Measurements from ENCODE around the gene PUS7L. TPM values are rescaled to one million over a fixed set of nuclear protein-coding genes. Genes with fewer than 3 reads are reported as not detected.

PUS7L gene
- total and polyA plus RNA-seq, 2 donors (not counting 1 experiment from before 2014, with no cell fraction given) = 2.6 to 23.5 TPM

DNA sequence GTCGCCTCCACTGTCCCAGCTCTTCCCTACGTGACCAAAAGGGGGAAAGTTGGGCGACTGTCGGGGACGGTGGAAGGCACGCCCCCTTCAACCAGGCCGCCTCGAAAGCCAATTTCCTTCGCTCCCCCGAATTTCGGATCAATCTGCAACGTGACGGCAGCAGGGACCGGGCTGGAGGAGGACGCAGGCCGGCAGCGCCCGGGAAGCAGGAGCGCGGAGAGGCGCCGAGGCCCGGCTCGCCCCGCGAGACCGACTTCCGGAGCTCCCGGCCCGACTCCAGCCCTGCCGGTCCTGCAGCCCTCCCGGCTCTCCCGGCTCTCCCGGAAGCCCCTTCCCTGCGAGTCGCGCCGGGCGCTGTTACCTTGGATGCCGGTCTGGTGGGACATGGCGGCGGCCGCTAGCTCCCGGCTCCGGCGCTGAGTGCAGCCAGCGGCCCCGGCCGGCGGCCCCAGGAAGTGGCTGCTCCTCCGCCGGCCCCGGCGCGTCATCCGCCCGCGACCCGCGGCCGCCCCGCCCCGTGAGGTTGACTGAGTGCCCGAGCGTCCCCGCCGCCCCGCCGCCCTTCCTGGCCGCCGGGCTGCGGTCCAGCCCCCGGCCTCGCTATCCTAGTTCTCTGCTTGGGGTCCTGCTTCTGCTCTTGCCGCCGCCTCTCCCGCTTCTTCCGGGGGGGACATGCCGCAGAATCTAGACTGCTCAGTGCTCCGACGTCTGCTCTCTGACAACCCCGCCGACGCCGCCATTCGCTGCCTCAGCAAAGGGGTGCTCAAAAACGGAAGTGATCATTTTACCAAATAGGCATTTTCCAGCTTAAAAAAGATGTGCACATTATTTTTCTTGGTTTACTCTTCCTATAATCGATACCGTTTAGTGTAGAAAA lies 47.5 kb upstream of the PUS7L start, which contains the start of gene TWF1:
TSS of gene TWF1 (minus strand) at position 458 of the 877 bp plus-strand sequence. CDS start at position 386, 72 bp downstream.
- under 1% methylated on average over 86 of the region's 89 CpGs for WGBS (ENCODE audit: insufficient coverage)
- Histone ChIP-seq H3K4me2 (replicated peaks; ENCODE audit: low read depth, low read length, poor library complexity, severe bottlenecking) (peak within 1 kb of the TSS; percentile 85), H4K20me1 (ENCODE audit: control insufficient read depth, insufficient read depth, low read length, poor library complexity, severe bottlenecking) (peaks cover 7% of the 10 kb centered on the region), H3K27ac (ENCODE audit: low read length in 2 of 2) (peak within 1 kb of the TSS; percentile 87 to 96), H3K9ac (ENCODE audit: low read length) (peak within 1 kb of the TSS; percentile 97), H3K9me3 (ENCODE audit: control extremely low read depth in 1 of 3, control insufficient read depth in 2 of 3, insufficient read depth in 1 of 3, low read length in 2 of 3) (no peaks in the 10 kb centered on the region), H3K79me2 (ENCODE audit: control insufficient read depth, insufficient read depth, low read length) (peaks cover 40% of the 10 kb centered on the region), H3K4me1 (ENCODE audit: control insufficient read depth in 2 of 2, insufficient read depth in 2 of 2, low read length in 2 of 2) (peaks cover 11 to 28% of the 10 kb centered on the region in 2 donors), H3K27me3 (replicated peaks in 1 of 4; ENCODE audit: control extremely low read depth in 1 of 4, control insufficient read depth in 3 of 4, insufficient read depth in 4 of 4, low read length in 3 of 4) (no peaks in the 10 kb centered on the region), H3K4me3 (ENCODE audit: control extremely low read depth in 1 of 5, extremely low read depth in 1 of 5, insufficient read depth in 1 of 5, low read depth in 2 of 5, low read length in 4 of 5) (peak within 1 kb of the TSS; percentile 78 to 94 (median 85)), H3K36me3 (replicated peaks in 1 of 2; ENCODE audit: control extremely low read depth in 1 of 2, control insufficient read depth in 1 of 2, extremely low read depth in 1 of 2, insufficient read depth in 2 of 2, low read length in 1 of 2) (peaks cover 4 to 17% of the 10 kb centered on the region in 2 experiments), H2AFZ (ENCODE audit: insufficient read depth, low read depth, low read length, poor library complexity, severe bottlenecking) (peak within 1 kb of the TSS; percentile 92)
- CTCF ChIA-PET = interaction anchor here (0.9 to 2.9 kb wide), 8 partner anchors 9 to 76 kb away, joined by 3 to 14 read pairs (median 4); partner anchors contain the start of gene TMEM117
- Mint-ChIP-seq H3K9me3 (ENCODE audit: insufficient read depth) (no peaks in the 10 kb centered on the region), H3K27me3 (no peaks in the 10 kb centered on the region), H3K4me3 (peak within 1 kb of the TSS; percentile 99), H3K4me1 (peaks cover 24% of the 10 kb centered on the region), H3K27ac (peak within 1 kb of the TSS; percentile 100)
- DNase-seq (peak; percentile 93), ATAC-seq (ENCODE audit: low read depth) (peak; percentile 95)
- intact Hi-C loops (cut with micrococcal nuclease) = loop anchor here (1.0 to 5.0 kb wide), 4 partner anchors 30 to 1480 kb away; partner anchors contain the start of genes IRAK4, PPHLN1, PUS7L and TMEM117
- POLR2A ChIA-PET = interaction anchor here (0.6 to 2.6 kb wide), 5 partner anchors 18 to 76 kb away, joined by 3 to 29 read pairs (median 8); partner anchors contain the start of genes IRAK4, PUS7L and TMEM117
- TF ChIP-seq, protein P1, sequence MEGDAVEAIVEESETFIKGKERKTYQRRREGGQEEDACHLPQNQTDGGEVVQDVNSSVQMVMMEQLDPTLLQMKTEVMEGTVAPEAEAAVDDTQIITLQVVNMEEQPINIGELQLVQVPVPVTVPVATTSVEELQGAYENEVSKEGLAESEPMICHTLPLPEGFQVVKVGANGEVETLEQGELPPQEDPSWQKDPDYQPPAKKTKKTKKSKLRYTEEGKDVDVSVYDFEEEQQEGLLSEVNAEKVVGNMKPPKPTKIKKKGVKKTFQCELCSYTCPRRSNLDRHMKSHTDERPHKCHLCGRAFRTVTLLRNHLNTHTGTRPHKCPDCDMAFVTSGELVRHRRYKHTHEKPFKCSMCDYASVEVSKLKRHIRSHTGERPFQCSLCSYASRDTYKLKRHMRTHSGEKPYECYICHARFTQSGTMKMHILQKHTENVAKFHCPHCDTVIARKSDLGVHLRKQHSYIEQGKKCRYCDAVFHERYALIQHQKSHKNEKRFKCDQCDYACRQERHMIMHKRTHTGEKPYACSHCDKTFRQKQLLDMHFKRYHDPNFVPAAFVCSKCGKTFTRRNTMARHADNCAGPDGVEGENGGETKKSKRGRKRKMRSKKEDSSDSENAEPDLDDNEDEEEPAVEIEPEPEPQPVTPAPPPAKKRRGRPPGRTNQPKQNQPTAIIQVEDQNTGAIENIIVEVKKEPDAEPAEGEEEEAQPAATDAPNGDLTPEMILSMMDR (IDR thresholded peaks at IDR 0.05) = peak; percentile 31
- no peak for TF ChIP-seq EZH2 (IDR thresholded peaks at IDR 0.05; ENCODE audit: borderline replicate concordance, insufficient read depth, low read depth, low read length, poor library complexity, severe bottlenecking)
